Smooth muscle cell (in vitro differentiated cells): ENCODE data around the gene PREX1. TPM values are rescaled to one million over a fixed set of nuclear protein-coding genes. Genes with fewer than 3 reads are reported as not detected.
A peak's percentile ranks its signal among the peaks of the same experiment; 100 is the strongest.

Experiments used
- DNase-seq: peaks from one replicate; lab custom pipeline; 2025; ENCODE audit not compliant: unreplicated experiment; lab: John Stamatoyannopoulos, UW
- H2AFZ ChIP-seq: fragments of 200-600 bp; sonication (generic); 2 replicates; pipeline ENCODE4 v1.6.0; 2016; ENCODE audit warnings: antibody characterized with exemption, low read depth, mild to moderate bottlenecking
- H3F3A ChIP-seq: fragments of 200-600 bp; sonication (generic); 2 replicates; pipeline ENCODE4 v1.6.0; 2017; ENCODE audit warnings: antibody characterized with exemption, low read depth
- H3K27ac ChIP-seq: fragments of 200-600 bp; sonication (generic); 2 replicates; pipeline ENCODE4 v1.5.1; 2016; ENCODE audit warnings: low read depth, mild to moderate bottlenecking
- H3K27me3 ChIP-seq: fragments of 200-600 bp; sonication (generic); 2 replicates; pipeline ENCODE4 v1.6.1; 2016; ENCODE audit warnings: low read depth, mild to moderate bottlenecking
- H3K36me3 ChIP-seq: fragments of 200-600 bp; sonication (generic); 2 replicates; pipeline ENCODE4 v1.5.1; 2016; ENCODE audit warnings: low read depth
- H3K4me1 ChIP-seq: fragments of 200-600 bp; sonication (generic); 2 replicates; pipeline ENCODE4 v1.5.1; 2016; ENCODE audit warnings: low read depth
- H3K4me2 ChIP-seq: fragments of 200-600 bp; sonication (generic); 2 replicates; pipeline ENCODE4 v1.6.0; 2016; ENCODE audit warnings: mild to moderate bottlenecking
- H3K4me3 ChIP-seq: fragments of 200-600 bp; sonication (generic); 2 replicates; pipeline ENCODE4 v1.5.1; 2016; ENCODE audit warnings: mild to moderate bottlenecking
- H3K79me2 ChIP-seq: fragments of 200-600 bp; sonication (generic); 2 replicates; pipeline ENCODE4 v1.6.0; 2016; ENCODE audit warnings: low read depth, mild to moderate bottlenecking
- H3K9ac ChIP-seq: fragments of 200-600 bp; sonication (generic); 2 replicates; pipeline ENCODE4 v1.6.0; 2016; ENCODE audit warnings: low read depth
- H3K9me3 ChIP-seq: fragments of 200-600 bp; sonication (generic); replicated peaks from 2 replicates; pipeline ENCODE4 v1.5.1; 2016; ENCODE audit warnings: low read depth
- H4K20me1 ChIP-seq: fragments of 200-600 bp; sonication (generic); 2 replicates; pipeline ENCODE4 v1.6.0; 2016; ENCODE audit warnings: low read depth
- WGBS: methylation state at CpG from one replicate; pipeline ENCODE4 v1.1.7; 2016; ENCODE audit warnings: low lambda C conversion rate; 5-methylcytosine and 5-hydroxymethylcytosine counted together
- polyA plus RNA-seq: library from polyadenylated mRNA; unstranded; fragments of >200 nt; fragmentation: Nextera tagmentation; extraction: Ambion mirVana; gene quantifications from 2 replicates; pipeline ENCODE4 v1.2.1, GENCODE V29; 2016
- total RNA-seq: library from RNA; depleted of rRNA; stranded (reverse); fragments of >200 nt; gene quantifications from 2 replicates; pipeline ENCODE4 v1.2.3, GENCODE V29; 2014
- TF ChIP-seq, protein P1 (sequence below): fragments of 200-600 bp; sonication (generic); IDR thresholded peaks from 2 replicates; pipeline ENCODE4 v1.5.1; 2017; ENCODE audit warnings: borderline replicate concordance, mild to moderate bottlenecking, antibody characterized with exemption; ENCODE audit not compliant: insufficient read depth, poor library complexity, severe bottlenecking

Gene PREX1
- total and polyA plus RNA-seq, 2 experiments from 2014 or later, result 0.04 to 0.30 TPM

DNA sequence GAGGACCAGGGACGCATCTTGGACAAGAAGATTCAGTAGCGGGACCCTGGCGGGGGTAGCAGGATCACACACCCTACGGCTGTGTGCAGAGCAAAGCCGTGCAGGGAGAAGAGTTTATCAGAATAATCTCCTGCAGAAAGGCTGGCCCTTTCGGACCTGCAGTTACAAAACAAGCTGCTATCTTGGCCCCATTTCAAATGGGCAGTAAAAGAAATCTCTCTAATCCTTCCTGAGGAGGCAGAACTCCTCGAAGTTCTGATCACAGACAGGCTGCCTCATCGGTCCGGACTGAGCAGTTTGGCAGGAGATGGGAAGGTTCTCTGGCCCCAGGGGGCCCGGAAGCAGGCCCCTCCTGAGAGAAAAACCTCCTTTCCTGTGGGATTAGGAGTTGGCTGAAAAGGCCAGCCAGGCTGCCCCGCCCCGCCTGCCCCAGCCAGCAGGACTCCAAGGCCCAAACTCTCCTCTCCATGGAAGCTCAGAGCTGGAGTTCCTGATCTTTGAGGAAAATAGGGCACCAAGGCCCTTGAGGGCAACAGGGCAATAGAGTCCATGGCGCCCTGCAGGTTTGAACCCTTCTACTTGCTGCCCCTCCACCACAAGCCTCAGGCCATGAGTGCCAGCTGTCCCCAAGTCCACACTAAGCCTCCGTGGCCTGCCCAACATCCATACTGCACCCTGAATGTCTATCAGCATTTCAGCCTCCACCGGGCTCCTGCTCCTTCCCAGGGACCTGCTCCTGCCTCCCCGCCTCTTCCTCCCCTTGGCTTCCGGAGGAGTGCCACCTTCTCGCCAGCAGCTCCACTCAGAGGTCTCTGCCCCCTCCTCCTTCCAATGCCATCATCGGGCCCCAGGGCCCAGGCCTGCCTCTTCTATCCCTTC, 141.3 kb downstream of the PREX1 start:
- no peak for DNase-seq
- Histone ChIP-seq H3K27ac (no peak overlapping the region), H2AFZ (no peak overlapping the region), H3K4me3 (no peak overlapping the region), H3K4me2 (peak overlapping the region; percentile 32), H3K27me3 (no peaks in the 10 kb centered on the region), H3K9ac (no peak overlapping the region), H3K4me1 (peaks cover 46% of the 10 kb centered on the region), H3F3A (peaks cover 7% of the 10 kb centered on the region), H4K20me1 (no peaks in the 10 kb centered on the region), H3K9me3 (no peaks in the 10 kb centered on the region), H3K79me2 (no peaks in the 10 kb centered on the region), H3K36me3 (no peaks in the 10 kb centered on the region)
- 45% methylated on average over 19 of the region's 19 CpGs for WGBS
- TF ChIP-seq, protein P1, sequence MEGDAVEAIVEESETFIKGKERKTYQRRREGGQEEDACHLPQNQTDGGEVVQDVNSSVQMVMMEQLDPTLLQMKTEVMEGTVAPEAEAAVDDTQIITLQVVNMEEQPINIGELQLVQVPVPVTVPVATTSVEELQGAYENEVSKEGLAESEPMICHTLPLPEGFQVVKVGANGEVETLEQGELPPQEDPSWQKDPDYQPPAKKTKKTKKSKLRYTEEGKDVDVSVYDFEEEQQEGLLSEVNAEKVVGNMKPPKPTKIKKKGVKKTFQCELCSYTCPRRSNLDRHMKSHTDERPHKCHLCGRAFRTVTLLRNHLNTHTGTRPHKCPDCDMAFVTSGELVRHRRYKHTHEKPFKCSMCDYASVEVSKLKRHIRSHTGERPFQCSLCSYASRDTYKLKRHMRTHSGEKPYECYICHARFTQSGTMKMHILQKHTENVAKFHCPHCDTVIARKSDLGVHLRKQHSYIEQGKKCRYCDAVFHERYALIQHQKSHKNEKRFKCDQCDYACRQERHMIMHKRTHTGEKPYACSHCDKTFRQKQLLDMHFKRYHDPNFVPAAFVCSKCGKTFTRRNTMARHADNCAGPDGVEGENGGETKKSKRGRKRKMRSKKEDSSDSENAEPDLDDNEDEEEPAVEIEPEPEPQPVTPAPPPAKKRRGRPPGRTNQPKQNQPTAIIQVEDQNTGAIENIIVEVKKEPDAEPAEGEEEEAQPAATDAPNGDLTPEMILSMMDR, result no peak

DNA sequence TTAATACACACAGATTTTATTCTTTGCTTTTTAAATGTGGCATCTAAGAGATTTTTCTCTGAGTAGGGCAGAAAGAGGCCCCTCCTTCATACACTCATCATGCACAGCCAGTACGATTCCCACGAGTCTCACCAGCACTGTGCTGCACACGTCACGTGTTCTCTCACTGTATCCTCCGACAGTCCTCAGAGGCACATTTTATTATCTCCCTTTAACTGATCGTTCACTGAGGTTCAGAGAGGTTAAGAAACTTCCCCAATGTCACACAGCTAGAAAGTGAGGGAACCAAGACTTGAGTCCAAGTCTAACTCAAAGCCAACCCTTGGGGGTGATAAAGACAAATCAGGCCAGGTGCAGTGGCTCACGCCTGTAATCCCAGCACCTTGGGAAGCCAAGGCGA, 142.5 kb downstream of the PREX1 start:
- no peaks in the 10 kb centered on the region for H3K36me3 ChIP-seq
- H3K4me2 ChIP-seq, result no peak overlapping the region
- TF ChIP-seq, protein P1, result no peak
- H3K4me3 ChIP-seq, result no peak overlapping the region
- peaks cover 46% of the 10 kb centered on the region for H3K4me1 ChIP-seq
- H3K79me2 ChIP-seq, result no peaks in the 10 kb centered on the region
- WGBS, result 71% methylated on average over 8 of the region's 8 CpGs
- no peaks in the 10 kb centered on the region for H3K9me3 ChIP-seq
- no peak overlapping the region for H3K27ac ChIP-seq
- no peak overlapping the region for H2AFZ ChIP-seq
- H3F3A ChIP-seq, result peaks cover 7% of the 10 kb centered on the region
- no peaks in the 10 kb centered on the region for H3K27me3 ChIP-seq
- H4K20me1 ChIP-seq, result no peaks in the 10 kb centered on the region
- H3K9ac ChIP-seq, result no peak overlapping the region
- DNase-seq, result no peak

DNA sequence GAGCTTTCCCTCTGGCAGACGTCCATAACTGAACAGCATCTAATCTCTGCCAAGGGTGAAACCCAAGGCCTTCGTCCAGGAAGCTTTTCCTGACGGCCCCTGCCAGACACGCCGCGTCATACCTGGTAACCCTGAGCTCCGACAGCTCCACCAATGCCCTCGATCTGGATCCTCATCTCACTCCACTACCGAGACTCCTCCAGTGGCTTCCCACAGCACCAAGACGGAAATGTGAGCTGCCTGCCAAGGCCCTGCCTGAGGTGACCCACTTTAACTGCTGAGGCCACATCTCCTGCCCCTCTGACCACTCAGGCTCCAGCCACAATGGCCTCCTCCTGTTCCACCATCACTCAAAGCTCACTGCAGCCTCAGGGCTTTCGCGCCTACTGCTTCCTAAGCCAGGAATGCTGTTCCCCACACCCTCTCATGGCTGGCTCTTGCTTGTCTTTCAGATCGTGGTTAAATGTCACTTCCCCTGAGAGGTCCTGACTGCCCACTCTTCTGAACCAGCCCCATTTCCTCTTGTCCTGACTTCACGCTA, 143.2 kb downstream of the PREX1 start:
- no peaks in the 10 kb centered on the region for H3K79me2 ChIP-seq
- H2AFZ ChIP-seq, result no peak overlapping the region
- no peak overlapping the region for H3K9ac ChIP-seq
- no peaks in the 10 kb centered on the region for H3K27me3 ChIP-seq
- H3K27ac ChIP-seq, result no peak overlapping the region
- H3K9me3 ChIP-seq, result no peaks in the 10 kb centered on the region
- H3K4me2 ChIP-seq, result peak overlapping the region; percentile 18
- peaks cover 46% of the 10 kb centered on the region for H3K4me1 ChIP-seq
- TF ChIP-seq, protein P1, result no peak
- peaks cover 7% of the 10 kb centered on the region for H3F3A ChIP-seq
- H4K20me1 ChIP-seq, result no peaks in the 10 kb centered on the region
- H3K4me3 ChIP-seq, result no peak overlapping the region
- WGBS, result 82% methylated on average over 14 of the region's 14 CpGs
- DNase-seq, result no peak
- no peaks in the 10 kb centered on the region for H3K36me3 ChIP-seq
